HCT116 (cell line): ENCODE measurements around the gene UCN2. TPM values are rescaled to one million over a fixed set of nuclear protein-coding genes. Genes with fewer than 3 reads are reported as not detected.
A peak's percentile ranks its signal among the peaks of the same experiment; 100 is the strongest.

Experiments
- ATAC-seq: fragments of 200-7000 bp; cut with Tn5 transposase; 2 replicates; pipeline ENCODE4 v1.9.1; 2020; ENCODE audit warnings: mild to moderate bottlenecking, moderate library complexity
- BruUV-seq: library from RNA; stranded (reverse); fragments of 400-500 nt; replicated peaks from 2 replicates; lab custom pipeline; 2021; lab: Mats Ljungman, UMichigan
- CTCF ChIA-PET: fragments of 300-600 bp; sonication (Branson Sonifier 250); formaldehyde crosslinking; loops from one replicate; lab custom pipeline; 2021; ENCODE audit warnings: antibody characterized with exemption; lab: Charles Lee
- POLR2A ChIA-PET: fragments of 300-600, 350-600 bp; sonication (Branson Sonifier 250); formaldehyde crosslinking; loops from one replicate; lab custom pipeline; 2021; ENCODE audit warnings: antibody characterized with exemption; lab: Charles Lee
- RAD21 ChIA-PET, 2 experiments: fragments of 300-600 bp; sonication (Branson Sonifier 250); formaldehyde crosslinking; loops; one replicate each; lab custom pipeline; 2023; ENCODE audit warnings: low total read pairs in 2 of 2; ENCODE audit not compliant: uncharacterized antibody in 2 of 2, unreplicated experiment in 2 of 2, low non-redundant PET in 1 of 2; lab: Charles Lee
- DNase-seq: peaks from one replicate; pipeline ENCODE4 v3.0.0-alpha.2; 2010; ENCODE audit warnings: low read depth, low spot score
- H2AFZ ChIP-seq: fragments of 200-600 bp; shearing (Covaris generic), sonication (generic); 2 replicates; pipeline ENCODE4 v1.6.1; 2017; ENCODE audit warnings: low read depth, mixed run types, mixed read lengths, antibody characterized with exemption, low read length; ENCODE audit not compliant: poor library complexity, severe bottlenecking
- H3K27ac ChIP-seq: 2 replicates; pipeline ENCODE4 v1.5.1; 2012; ENCODE audit warnings: low read depth, low read length
- H3K27me3 ChIP-seq: fragments of 200-600 bp; sonication (generic); 2 replicates; pipeline ENCODE4 v1.6.1; 2016; ENCODE audit warnings: mixed run types, low read length, mixed read lengths; ENCODE audit not compliant: insufficient read depth
- H3K36me3 ChIP-seq, 2 experiments: fragments of 200-500 bp in 1 of 2; fragments of 200-600 bp in 1 of 2; sonication (Bioruptor generic) in 1 of 2; sonication (generic) in 1 of 2; 2 replicates each; pipeline versions ENCODE4 v1.5.1 to v1.6.1; 2014 to 2016; ENCODE audit warnings: low read length in 2 of 2, inconsistent platforms in 1 of 2, mixed read lengths in 1 of 2, mixed run types in 1 of 2; ENCODE audit not compliant: insufficient read depth in 2 of 2, control insufficient read depth in 1 of 2
- H3K4me1 ChIP-seq, 2 experiments: fragments of 200-600 bp in 1 of 2; sonication (generic) in 1 of 2; 2 replicates each; pipeline versions ENCODE4 v1.5.1 to v1.6.1; 2012 to 2017; ENCODE audit warnings: low read length in 2 of 2, inconsistent platforms in 1 of 2, mild to moderate bottlenecking in 1 of 2, mixed read lengths in 1 of 2, mixed run types in 1 of 2, moderate library complexity in 1 of 2; ENCODE audit not compliant: insufficient read depth in 2 of 2, control insufficient read depth in 1 of 2
- H3K4me2 ChIP-seq: fragments of 200-600 bp; sonication (generic); 2 replicates; pipeline ENCODE4 v1.6.1; 2017; ENCODE audit warnings: mixed run types, low read length, mixed read lengths
- H3K4me3 ChIP-seq, 2 experiments: fragments of 200-600 bp in 1 of 2; sonication (generic) in 1 of 2; replicated peaks in 1 of 2; 2 replicates each; pipeline ENCODE4 v1.5.1; 2011 to 2016; ENCODE audit warnings: low read length in 2 of 2, control low read depth in 1 of 2, low read depth in 1 of 2, mild to moderate bottlenecking in 1 of 2, mixed read lengths in 1 of 2, mixed run types in 1 of 2
- H3K79me2 ChIP-seq: fragments of 200-600 bp; sonication (generic); 2 replicates; pipeline ENCODE4 v1.6.1; 2017; ENCODE audit warnings: mild to moderate bottlenecking, mixed run types, low read length, moderate library complexity, mixed read lengths; ENCODE audit not compliant: insufficient read depth
- H3K9ac ChIP-seq: fragments of 200-600 bp; sonication (generic); 2 replicates; pipeline ENCODE4 v1.6.1; 2016; ENCODE audit warnings: low read length, mixed read lengths
- H3K9me2 ChIP-seq: fragments of 200-600 bp; sonication (generic), shearing (Covaris generic); 2 replicates; pipeline ENCODE4 v1.6.1; 2017; ENCODE audit warnings: mixed run types, mild to moderate bottlenecking, moderate library complexity; ENCODE audit not compliant: insufficient read depth
- H3K9me3 ChIP-seq, 2 experiments: fragments of 200-500 bp in 1 of 2; fragments of 200-600 bp in 1 of 2; sonication (Bioruptor generic) in 1 of 2; sonication (generic) in 1 of 2; 2 replicates each; pipeline ENCODE4 v1.6.1; 2014 to 2017; ENCODE audit warnings: low read length in 2 of 2, mixed read lengths in 2 of 2, inconsistent platforms in 1 of 2, low read depth in 1 of 2, mild to moderate bottlenecking in 1 of 2, mixed run types in 1 of 2, moderate library complexity in 1 of 2; ENCODE audit not compliant: control insufficient read depth in 1 of 2, insufficient read depth in 1 of 2
- H4K20me1 ChIP-seq: fragments of 200-600 bp; sonication (generic), shearing (Covaris generic); 2 replicates; pipeline ENCODE4 v1.6.1; 2017; ENCODE audit warnings: mixed run types, mild to moderate bottlenecking, moderate library complexity; ENCODE audit not compliant: insufficient read depth
- CEBPB ChIP-seq: IDR thresholded peaks from 2 replicates; pipeline ENCODE4 v1.6.1; 2012; ENCODE audit warnings: low read depth
- EGR1 ChIP-seq: IDR thresholded peaks from 2 replicates; pipeline ENCODE4 v1.6.1; 2012; ENCODE audit warnings: low read depth
- ELF1 ChIP-seq: IDR thresholded peaks from 2 replicates; pipeline ENCODE4 v1.6.1; 2012; ENCODE audit warnings: low read depth, borderline replicate concordance
- EZH2 ChIP-seq: fragments of 200-600 bp; sonication (generic); IDR thresholded peaks from 2 replicates; pipeline ENCODE4 v1.6.1; 2017; ENCODE audit warnings: antibody characterized with exemption, mixed run types
- EZH2phosphoT487 ChIP-seq: fragments of 200-600 bp; IDR thresholded peaks from 2 replicates; pipeline ENCODE4 v1.6.1; 2018; ENCODE audit warnings: antibody characterized with exemption, borderline replicate concordance
- FOSL1 ChIP-seq: IDR thresholded peaks from 2 replicates; pipeline ENCODE4 v1.6.1; 2012; ENCODE audit warnings: low read depth
- POLR2AphosphoS5 ChIP-seq: IDR thresholded peaks from 2 replicates; pipeline ENCODE4 v1.6.1; 2011; ENCODE audit warnings: mild to moderate bottlenecking, low read depth, low read length, moderate library complexity
- SP1 ChIP-seq: IDR thresholded peaks from 2 replicates; pipeline ENCODE4 v1.6.1; 2012; ENCODE audit warnings: low read depth
- TCF7L2 ChIP-seq: IDR thresholded peaks from 2 replicates; pipeline ENCODE4 v1.7.0; 2011; ENCODE audit warnings: borderline replicate concordance, inconsistent platforms; ENCODE audit not compliant: insufficient read depth, insufficient read length; ENCODE audit errors: extremely low read depth
- YY1 ChIP-seq: IDR thresholded peaks from 2 replicates; pipeline ENCODE4 v1.6.1; 2011; ENCODE audit warnings: low read length, low read depth, moderate library complexity, mild to moderate bottlenecking; ENCODE audit not compliant: insufficient replicate concordance; ENCODE audit errors: extremely low read depth
- ZFX ChIP-seq: fragments of 450-650 bp; IDR thresholded peaks from 2 replicates; pipeline ENCODE4 v1.6.1; 2017
- ZNF274 ChIP-seq: fragments of 200-500 bp; sonication (Bioruptor generic); IDR thresholded peaks from 2 replicates; pipeline ENCODE4 v1.6.1; 2014; ENCODE audit warnings: mild to moderate bottlenecking, low read depth, low read length, inconsistent platforms
- intact Hi-C: fragments of 100-400 bp; cut with micrococcal nuclease; formaldehyde crosslinking; loops from 2 replicates; pipeline ENCODE4 v1.10.0; 2022
- total RNA-seq: library from RNA; stranded (reverse); gene quantifications from one replicate; pipeline ENCODE4 v1.2.1, GENCODE V29; 2021; ENCODE audit not compliant: unreplicated experiment
- TF ChIP-seq, protein P1 (sequence below): IDR thresholded peaks from 2 replicates; pipeline ENCODE4 v1.6.1; 2012
- TF ChIP-seq, protein P2 (sequence below), 3 experiments: fragments of 200-600 bp in 1 of 3; sonication (generic) in 1 of 3; IDR thresholded peaks in 2 of 3; conservative IDR thresholded peaks in 1 of 3; 2 replicates each; pipeline ENCODE4 v1.5.1; 2012 to 2017; ENCODE audit warnings: low read depth in 2 of 3, low read length in 2 of 3, antibody characterized with exemption in 1 of 3, borderline replicate concordance in 1 of 3, control low read depth in 1 of 3, mild to moderate bottlenecking in 1 of 3, mixed read lengths in 1 of 3, mixed run types in 1 of 3, moderate library complexity in 1 of 3; ENCODE audit not compliant: insufficient read depth in 1 of 3

The UCN2 gene
- total RNA-seq, 1 experiment from 2014 or later, result 1.5 TPM

DNA sequence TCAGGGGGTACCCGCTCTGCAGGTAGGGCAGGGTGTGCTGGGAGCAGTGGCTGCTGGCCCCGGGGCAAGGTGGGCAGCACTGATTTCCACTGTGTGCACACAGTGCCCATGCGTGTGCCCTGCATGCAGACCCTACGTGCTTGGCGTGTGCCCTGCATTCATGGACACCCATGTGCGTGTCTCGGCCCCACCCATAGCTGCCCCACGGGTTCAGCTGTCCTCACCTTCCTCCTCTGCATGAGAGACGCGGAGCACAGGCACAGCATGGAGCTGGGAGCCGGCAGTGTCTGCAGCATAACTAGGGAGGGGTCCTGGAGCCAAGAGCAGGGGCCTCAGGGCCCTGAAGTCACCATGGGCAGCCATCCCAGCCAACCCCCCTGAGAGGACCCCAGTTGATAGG is 1.6 kb upstream of the UCN2 start:
- Histone ChIP-seq H4K20me1 (no peaks in the 10 kb centered on the region), H3K36me3 (no peaks in the 10 kb centered on the region), H3K4me2 (peak overlapping the region; percentile 71; the same call in 1 of the 2 replicates), H3K9ac (0 out of 2 replicates have a peak overlapping the region, but pooled peaks have one; percentile 31), H3K4me3 (no peak overlapping the region), H3K79me2 (no peaks in the 10 kb centered on the region), H3K9me3 (no peaks in the 10 kb centered on the region), H3K4me1 (peaks cover 50 to 70% of the 10 kb centered on the region in 2 experiments), H3K9me2 (no peaks in the 10 kb centered on the region), H3K27me3 (no peaks in the 10 kb centered on the region), H3K27ac (peak overlapping the region; percentile 58), H2AFZ (no peak overlapping the region)
- CTCF ChIA-PET, result no interaction called here
- TF ChIP-seq EZH2 (no peak), EGR1 (no peak), ZFX (no peak), EZH2phosphoT487 (no peak), ELF1 (no peak), SP1 (no peak), ZNF274 (no peak), YY1 (no peak), POLR2AphosphoS5 (no peak), TCF7L2 (no peak), FOSL1 (no peak), CEBPB (no peak)
- TF ChIP-seq, protein P1, sequence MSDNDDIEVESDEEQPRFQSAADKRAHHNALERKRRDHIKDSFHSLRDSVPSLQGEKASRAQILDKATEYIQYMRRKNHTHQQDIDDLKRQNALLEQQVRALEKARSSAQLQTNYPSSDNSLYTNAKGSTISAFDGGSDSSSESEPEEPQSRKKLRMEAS, result no peak
- TF ChIP-seq, protein P2, sequence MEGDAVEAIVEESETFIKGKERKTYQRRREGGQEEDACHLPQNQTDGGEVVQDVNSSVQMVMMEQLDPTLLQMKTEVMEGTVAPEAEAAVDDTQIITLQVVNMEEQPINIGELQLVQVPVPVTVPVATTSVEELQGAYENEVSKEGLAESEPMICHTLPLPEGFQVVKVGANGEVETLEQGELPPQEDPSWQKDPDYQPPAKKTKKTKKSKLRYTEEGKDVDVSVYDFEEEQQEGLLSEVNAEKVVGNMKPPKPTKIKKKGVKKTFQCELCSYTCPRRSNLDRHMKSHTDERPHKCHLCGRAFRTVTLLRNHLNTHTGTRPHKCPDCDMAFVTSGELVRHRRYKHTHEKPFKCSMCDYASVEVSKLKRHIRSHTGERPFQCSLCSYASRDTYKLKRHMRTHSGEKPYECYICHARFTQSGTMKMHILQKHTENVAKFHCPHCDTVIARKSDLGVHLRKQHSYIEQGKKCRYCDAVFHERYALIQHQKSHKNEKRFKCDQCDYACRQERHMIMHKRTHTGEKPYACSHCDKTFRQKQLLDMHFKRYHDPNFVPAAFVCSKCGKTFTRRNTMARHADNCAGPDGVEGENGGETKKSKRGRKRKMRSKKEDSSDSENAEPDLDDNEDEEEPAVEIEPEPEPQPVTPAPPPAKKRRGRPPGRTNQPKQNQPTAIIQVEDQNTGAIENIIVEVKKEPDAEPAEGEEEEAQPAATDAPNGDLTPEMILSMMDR (IDR thresholded peaks at IDR 0.05 in 2 of 3, conservative IDR thresholded peaks at IDR 0.05 in 1 of 3; ENCODE audit: borderline replicate concordance in 1 of 3, insufficient read depth in 1 of 3, low read depth in 2 of 3, low read length in 2 of 3), result no peak
- POLR2A ChIA-PET, result no interaction called here
- intact Hi-C loops, result no loop called here
- BruUV-seq, result no TSS peak
- no peak for DNase-seq
- no peak for ATAC-seq
- RAD21 ChIA-PET, result no interaction called here
